HepG2 (cell line): ENCODE measurements around the gene NKX2-3.

Experiments
- CBFB ChIP-seq: sonication (generic); formaldehyde crosslinking; IDR thresholded peaks from 2 replicates; pipeline ENCODE4 v1.4.0; 2020; ENCODE audit warnings: missing genetic modification reagents
- CTCF ChIP-seq: sonication (generic); formaldehyde crosslinking; IDR thresholded peaks from 2 replicates; pipeline ENCODE4 v1.5.0; 2020; ENCODE audit warnings: mild to moderate bottlenecking, missing genetic modification reagents, moderate library complexity
- FUBP1 ChIP-seq: sonication (generic); formaldehyde crosslinking; IDR thresholded peaks from 2 replicates; pipeline ENCODE4 v1.5.1; 2020; ENCODE audit warnings: missing genetic modification reagents, mild to moderate bottlenecking, borderline replicate concordance
- PHF21A ChIP-seq: sonication (generic); formaldehyde crosslinking; IDR thresholded peaks from 2 replicates; pipeline ENCODE4 v1.5.0; 2020; ENCODE audit warnings: mild to moderate bottlenecking, missing genetic modification reagents
- POLR2A ChIP-seq, 2 experiments: IDR thresholded peaks; 2 replicates each; pipeline ENCODE4 v1.6.1; 2011; ENCODE audit warnings: low read depth in 2 of 2, low read length in 2 of 2, mild to moderate bottlenecking in 1 of 2, moderate library complexity in 1 of 2; ENCODE audit not compliant: insufficient read depth in 1 of 2
- POLR2AphosphoS5 ChIP-seq: IDR thresholded peaks from 2 replicates; pipeline ENCODE4 v1.6.1; 2012; ENCODE audit warnings: low read depth, low read length
- TGIF2 ChIP-seq: IDR thresholded peaks from 2 replicates; pipeline ENCODE4 v1.6.1; 2016; ENCODE audit warnings: control low read depth, missing compliant biosample characterization
- U2AF2 ChIP-seq: fragments of 200-400 bp; formaldehyde crosslinking; IDR thresholded peaks from 2 replicates; pipeline ENCODE4 v1.6.1; 2017; ENCODE audit warnings: low read depth, mild to moderate bottlenecking, low read length
- ZNF781 ChIP-seq: sonication (generic); formaldehyde crosslinking; IDR thresholded peaks from 2 replicates; pipeline ENCODE4 v1.5.1; 2020; ENCODE audit warnings: borderline replicate concordance, mild to moderate bottlenecking, missing genetic modification reagents; ENCODE audit errors: not compliant biosample characterization
- TF ChIP-seq, protein P1 (sequence below): sonication (generic); formaldehyde crosslinking; IDR thresholded peaks from 2 replicates; pipeline ENCODE4 v1.4.0; 2020; ENCODE audit warnings: missing genetic modification reagents
- TF ChIP-seq, protein P2 (sequence below): sonication (generic); formaldehyde crosslinking; IDR thresholded peaks from 2 replicates; pipeline ENCODE4 v1.5.0; 2020; ENCODE audit warnings: missing genetic modification reagents, mild to moderate bottlenecking, borderline replicate concordance

- TF ChIP-seq TGIF2 (CRISPR knock-in tag) (no peak), POLR2A (IDR thresholded peaks at IDR 0.05; ENCODE audit: insufficient read depth in 1 of 2, low read depth in 2 of 2, low read length in 2 of 2) (no peak), FUBP1 (CRISPR knock-in tag) (no peak), ZNF781 (no peak), CTCF (CRISPR knock-in tag) (no peak), PHF21A (CRISPR knock-in tag) (no peak), POLR2AphosphoS5 (no peak), CBFB (CRISPR knock-in tag) (no peak), U2AF2 (no peak)
- TF ChIP-seq, protein P1, sequence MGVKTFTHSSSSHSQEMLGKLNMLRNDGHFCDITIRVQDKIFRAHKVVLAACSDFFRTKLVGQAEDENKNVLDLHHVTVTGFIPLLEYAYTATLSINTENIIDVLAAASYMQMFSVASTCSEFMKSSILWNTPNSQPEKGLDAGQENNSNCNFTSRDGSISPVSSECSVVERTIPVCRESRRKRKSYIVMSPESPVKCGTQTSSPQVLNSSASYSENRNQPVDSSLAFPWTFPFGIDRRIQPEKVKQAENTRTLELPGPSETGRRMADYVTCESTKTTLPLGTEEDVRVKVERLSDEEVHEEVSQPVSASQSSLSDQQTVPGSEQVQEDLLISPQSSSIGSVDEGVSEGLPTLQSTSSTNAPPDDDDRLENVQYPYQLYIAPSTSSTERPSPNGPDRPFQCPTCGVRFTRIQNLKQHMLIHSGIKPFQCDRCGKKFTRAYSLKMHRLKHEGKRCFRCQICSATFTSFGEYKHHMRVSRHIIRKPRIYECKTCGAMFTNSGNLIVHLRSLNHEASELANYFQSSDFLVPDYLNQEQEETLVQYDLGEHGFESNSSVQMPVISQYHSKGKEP: no peak
- TF ChIP-seq, protein P2, sequence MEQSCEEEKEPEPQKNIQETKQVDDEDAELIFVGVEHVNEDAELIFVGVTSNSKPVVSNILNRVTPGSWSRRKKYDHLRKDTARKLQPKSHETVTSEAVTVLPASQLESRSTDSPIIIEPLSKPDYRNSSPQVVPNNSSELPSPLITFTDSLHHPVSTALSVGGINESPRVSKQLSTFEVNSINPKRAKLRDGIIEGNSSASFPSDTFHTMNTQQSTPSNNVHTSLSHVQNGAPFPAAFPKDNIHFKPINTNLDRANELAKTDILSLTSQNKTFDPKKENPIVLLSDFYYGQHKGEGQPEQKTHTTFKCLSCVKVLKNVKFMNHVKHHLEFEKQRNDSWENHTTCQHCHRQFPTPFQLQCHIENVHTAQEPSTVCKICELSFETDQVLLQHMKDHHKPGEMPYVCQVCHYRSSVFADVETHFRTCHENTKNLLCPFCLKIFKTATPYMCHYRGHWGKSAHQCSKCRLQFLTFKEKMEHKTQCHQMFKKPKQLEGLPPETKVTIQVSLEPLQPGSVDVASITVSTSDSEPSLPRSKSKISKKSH: no peak
Measured at GRCh38 chr10:99573790-99574189, 41.0 kb downstream of the NKX2-3 start.
